GM12878 (cell line): ENCODE data around the gene LRP5. TPM values are rescaled to one million over a fixed set of nuclear protein-coding genes. Genes with fewer than 3 reads are reported as not detected.

Experiments used
- ATAC-seq: fragments of 200-7000 bp; cut with Tn5 transposase; 3 replicates; pipeline ENCODE4 v1.9.1; 2020; ENCODE audit warnings: mild to moderate bottlenecking, moderate library complexity
- BruUV-seq: library from RNA; stranded (reverse); fragments of 400-500 nt; replicated peaks from 2 replicates; lab custom pipeline; 2021; lab: Mats Ljungman, UMichigan
- CTCF ChIA-PET: fragments of 300-600 bp; sonication (Branson Sonifier 250); formaldehyde crosslinking; extraction: SDS; loops from one replicate; lab custom pipeline; 2021; ENCODE audit warnings: inconsistent platforms; lab: Yijun Ruan, JAX
- POLR2A ChIA-PET: fragments of 350-600 bp; formaldehyde crosslinking; extraction: SDS; loops from one replicate; lab custom pipeline; 2021; ENCODE audit warnings: inconsistent platforms; lab: Charles Lee
- RAD21 ChIA-PET: fragments of 300-600 bp; sonication (Branson Sonifier 250); formaldehyde crosslinking; loops from one replicate; lab custom pipeline; 2023; ENCODE audit warnings: antibody characterized with exemption; ENCODE audit not compliant: unreplicated experiment; lab: Charles Lee
- SMC1A ChIA-PET: fragments of 300-600 bp; sonication (Branson Sonifier 250); formaldehyde crosslinking; loops from one replicate; lab custom pipeline; 2023; ENCODE audit not compliant: unreplicated experiment, uncharacterized antibody; lab: Charles Lee
- DNase-seq: peaks from one replicate; pipeline ENCODE4 v3.0.0-alpha.2; 2011; ENCODE audit warnings: low read depth, low spot score
- FAIRE-seq: peaks from 3 replicates; lab custom pipeline; 2011; peaks lifted over from hg19 to GRCh38; lab: Jason Lieb, UNC
- H2AFZ ChIP-seq: 2 replicates; pipeline ENCODE4 v1.6.0; 2011; ENCODE audit warnings: low read depth, low read length, control low read depth; ENCODE audit not compliant: control insufficient read depth
- H3K27ac ChIP-seq: 2 replicates; pipeline ENCODE4 v1.5.1; 2011; ENCODE audit warnings: control low read depth; ENCODE audit not compliant: control insufficient read depth, insufficient read depth
- H3K27me3 ChIP-seq, 2 experiments: replicated peaks in 1 of 2; 2 replicates each; pipeline versions ENCODE4 v1.6.0 to v1.6.1; 2011; ENCODE audit warnings: low read length in 1 of 2; ENCODE audit not compliant: control insufficient read depth in 2 of 2, insufficient read depth in 2 of 2
- H3K36me3 ChIP-seq, 2 experiments: 2 replicates each; pipeline ENCODE4 v1.5.1; 2011; ENCODE audit warnings: low read length in 1 of 2; ENCODE audit not compliant: control insufficient read depth in 2 of 2, insufficient read depth in 2 of 2
- H3K4me1 ChIP-seq: 2 replicates; pipeline ENCODE4 v1.6.1; 2011; ENCODE audit warnings: mild to moderate bottlenecking, low read length, moderate library complexity, mixed read lengths; ENCODE audit not compliant: control insufficient read depth, insufficient read depth
- H3K4me2 ChIP-seq: 2 replicates; pipeline ENCODE4 v1.6.0; 2011; ENCODE audit warnings: control low read depth; ENCODE audit not compliant: control insufficient read depth, insufficient read depth
- H3K4me3 ChIP-seq: fragments of 200-600 bp; sonication (generic); 2 replicates; pipeline ENCODE4 v1.5.1; 2016
- H3K79me2 ChIP-seq: 2 replicates; pipeline ENCODE4 v1.6.0; 2011; ENCODE audit warnings: low read length; ENCODE audit not compliant: control insufficient read depth, insufficient read depth
- H3K9ac ChIP-seq: 2 replicates; pipeline ENCODE4 v1.8.0; 2011; ENCODE audit warnings: low read length, control low read depth, mixed read lengths; ENCODE audit not compliant: control insufficient read depth, insufficient read depth
- H3K9me3 ChIP-seq: replicated peaks from 3 replicates; pipeline ENCODE4 v1.5.1; 2011; ENCODE audit warnings: mild to moderate bottlenecking, low read length; ENCODE audit not compliant: control insufficient read depth, insufficient read depth
- H4K20me1 ChIP-seq: 2 replicates; pipeline ENCODE4 v1.6.0; 2011; ENCODE audit not compliant: control insufficient read depth, insufficient read depth
- E4F1 ChIP-seq: fragments of 450-650 bp; IDR thresholded peaks from 2 replicates; pipeline ENCODE4 v1.6.1; 2018; ENCODE audit warnings: borderline replicate concordance, mild to moderate bottlenecking; ENCODE audit not compliant: partially characterized antibody
- KDM1A ChIP-seq: fragments of 200-600 bp; sonication (generic); IDR thresholded peaks from 2 replicates; pipeline ENCODE4 v1.6.1; 2016; ENCODE audit warnings: borderline replicate concordance
- MLLT1 ChIP-seq: fragments of 450-650 bp; IDR thresholded peaks from 2 replicates; pipeline ENCODE4 v1.6.1; 2016; ENCODE audit warnings: mild to moderate bottlenecking
- MXI1 ChIP-seq: fragments of 150-350 bp; IDR thresholded peaks from 2 replicates; pipeline ENCODE4 v1.6.1; 2011; ENCODE audit warnings: low read depth, mild to moderate bottlenecking, inconsistent platforms, low read length, improper control_type of control experiment
- MYC ChIP-seq: IDR thresholded peaks from 2 replicates; pipeline ENCODE4 v1.6.1; 2011; ENCODE audit warnings: mild to moderate bottlenecking, low read length, moderate library complexity, inconsistent platforms; ENCODE audit not compliant: insufficient read depth, insufficient replicate concordance, insufficient read length, severe bottlenecking
- POLR2AphosphoS5 ChIP-seq: IDR thresholded peaks from 2 replicates; pipeline ENCODE4 v1.6.1; 2011; ENCODE audit warnings: mild to moderate bottlenecking, low read length, inconsistent platforms
- SMC3 ChIP-seq: IDR thresholded peaks from 2 replicates; pipeline ENCODE4 v1.6.1; 2011; ENCODE audit warnings: low read length, improper control_type of control experiment, borderline replicate concordance
- STAT1 ChIP-seq: fragments of 450-650 bp; conservative IDR thresholded peaks from 2 replicates; pipeline ENCODE4 v1.6.1; 2014; ENCODE audit warnings: antibody characterized with exemption, mild to moderate bottlenecking
- ZBTB40 ChIP-seq: fragments of 450-650 bp; IDR thresholded peaks from 2 replicates; pipeline ENCODE4 v1.6.1; 2016; ENCODE audit warnings: mild to moderate bottlenecking, moderate library complexity, borderline replicate concordance
- WGBS: methylation state at CpG from one replicate; pipeline ENCODE4 v1.1.6; 2016; ENCODE audit warnings: low lambda C conversion rate; ENCODE audit not compliant: insufficient replicate concordance, insufficient coverage; ENCODE audit errors: missing lambda C conversion rate; 5-methylcytosine and 5-hydroxymethylcytosine counted together
- in situ Hi-C: fragments of 300-500 bp; cut with MboI; formaldehyde crosslinking; loops from 9 replicates; pipeline ENCODE4 v1.14.3; 2018; ENCODE audit warnings: mixed read lengths
- intact Hi-C: fragments of 100-400 bp; cut with micrococcal nuclease; formaldehyde crosslinking; loops from one replicate; pipeline ENCODE4 v1.14.2; 2022; ENCODE audit not compliant: unreplicated experiment
- polyA plus RNA-seq, 11 experiments: library from polyadenylated mRNA; depleted of rRNA in 4 of 11; unstranded in 6 of 11; stranded (reverse) in 5 of 11; fragments of >200 nt; fragmentation: Nextera tagmentation in 4 of 11; fragmentation: Illumina TruSeq in 1 of 11; extraction: Ambion mirVana in 4 of 11; extraction: Trizol in 1 of 11; gene quantifications; 1 replicate in 1 of 11; 2 replicates in 10 of 11; pipeline versions ENCODE4 v1.2.1 to v1.2.3, GENCODE V29; 2011 to 2016; ENCODE audit warnings: inconsistent platforms in 2 of 11, missing spikeins in 2 of 11, low read depth in 1 of 11
- total RNA-seq, 4 experiments: library from RNA; depleted of rRNA in 3 of 4; stranded (reverse); fragments of >200 nt in 3 of 4; fragmentation: Illumina TruSeq in 1 of 4; extraction: Trizol in 1 of 4; gene quantifications; 2 replicates each; pipeline versions ENCODE4 v1.2.1 to v1.2.3, GENCODE V29; 2013 to 2021
- TF ChIP-seq, protein P1 (sequence below): fragments of 450-650 bp; formaldehyde crosslinking; IDR thresholded peaks from 2 replicates; pipeline ENCODE4 v1.5.0; 2022; ENCODE audit warnings: mild to moderate bottlenecking, missing genetic modification characterization

LRP5 gene
- total and polyA plus RNA-seq, 10 of the 15 experiments (the other 5 are each of a cell fraction or from before 2014, with no cell fraction given): 0.37 to 34.0 (median 6.6) TPM

DNA sequence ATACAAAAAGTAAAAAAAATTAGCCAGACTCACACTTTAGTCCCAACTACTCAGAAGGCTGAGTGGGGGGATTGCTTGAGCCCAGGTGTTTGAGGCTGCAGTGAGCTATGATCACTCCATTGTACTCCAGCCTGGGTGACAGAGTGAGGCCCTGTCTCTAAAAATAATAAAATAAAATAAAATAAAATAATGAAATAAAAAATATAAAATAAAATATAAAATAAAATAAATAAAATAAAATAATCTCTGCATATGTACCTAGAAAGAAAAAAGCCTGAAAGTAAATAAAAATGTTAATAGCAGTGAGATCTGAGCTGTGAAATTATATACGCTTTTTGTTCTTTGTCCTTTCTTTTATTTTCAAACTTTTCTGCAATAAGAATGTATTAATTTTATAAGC, 17.1 kb upstream of the LRP5 start:
- ATAC-seq (no peak), FAIRE-seq (no peak), DNase-seq (no peak)
- no peak overlapping the region for H2AFZ ChIP-seq
- WGBS: 91% methylated on average over 1 of the region's 1 CpG
- no peak overlapping the region for H3K9ac ChIP-seq
- H3K36me3 ChIP-seq: no peaks in the 10 kb centered on the region
- no peak overlapping the region for H3K4me2 ChIP-seq
- SMC1A ChIA-PET: interaction anchor here (1.5 to 7.9 kb wide), 4 partner anchors 16 to 43 kb away, joined by 6 to 134 read pairs (median 56); partner anchors contain the start of gene C11orf24
- intact Hi-C loops: loop anchor here (5.0 kb wide), 2 partner anchors 87 to 152 kb away; no protein-coding TSS in a partner anchor
- peaks cover 9% of the 10 kb centered on the region for H3K4me1 ChIP-seq
- H3K27ac ChIP-seq: no peak overlapping the region
- H4K20me1 ChIP-seq: no peaks in the 10 kb centered on the region
- RAD21 ChIA-PET: interaction anchor here (1.0 to 9.7 kb wide), 6 partner anchors 13 to 90 kb away, joined by 3 to 186 read pairs (median 5); partner anchors contain the start of gene C11orf24
- peaks cover 3% of the 10 kb centered on the region; the same call in 2 of the 3 replicates for H3K9me3 ChIP-seq
- in situ Hi-C loops: loop anchor here (5.0 kb wide), 1 partner anchor 38 kb away; no protein-coding TSS in a partner anchor
- H3K27me3 ChIP-seq: no peaks in the 10 kb centered on the region
- no TSS peak for BruUV-seq
- no peaks in the 10 kb centered on the region for H3K79me2 ChIP-seq
- no peak overlapping the region for H3K4me3 ChIP-seq
- POLR2A ChIA-PET: interaction anchor here (0.8 to 2.9 kb wide), 3 partner anchors 11 to 37 kb away, joined by 3 to 28 read pairs (median 12); partner anchors contain the start of gene C11orf24
- CTCF ChIA-PET: interaction anchor here (0.7 to 12.0 kb wide), 8 partner anchors 23 to 89 kb away, joined by 3 to 365 read pairs (median 40); partner anchors contain the start of gene C11orf24
- no peak for TF ChIP-seq KDM1A
- no peak for TF ChIP-seq MXI1
- no peak for TF ChIP-seq MYC
- TF ChIP-seq SMC3: no peak
- TF ChIP-seq E4F1: no peak
- no peak for TF ChIP-seq ZBTB40
- no peak for TF ChIP-seq MLLT1
- TF ChIP-seq STAT1: no peak
- TF ChIP-seq POLR2AphosphoS5: no peak
- TF ChIP-seq, protein P1, sequence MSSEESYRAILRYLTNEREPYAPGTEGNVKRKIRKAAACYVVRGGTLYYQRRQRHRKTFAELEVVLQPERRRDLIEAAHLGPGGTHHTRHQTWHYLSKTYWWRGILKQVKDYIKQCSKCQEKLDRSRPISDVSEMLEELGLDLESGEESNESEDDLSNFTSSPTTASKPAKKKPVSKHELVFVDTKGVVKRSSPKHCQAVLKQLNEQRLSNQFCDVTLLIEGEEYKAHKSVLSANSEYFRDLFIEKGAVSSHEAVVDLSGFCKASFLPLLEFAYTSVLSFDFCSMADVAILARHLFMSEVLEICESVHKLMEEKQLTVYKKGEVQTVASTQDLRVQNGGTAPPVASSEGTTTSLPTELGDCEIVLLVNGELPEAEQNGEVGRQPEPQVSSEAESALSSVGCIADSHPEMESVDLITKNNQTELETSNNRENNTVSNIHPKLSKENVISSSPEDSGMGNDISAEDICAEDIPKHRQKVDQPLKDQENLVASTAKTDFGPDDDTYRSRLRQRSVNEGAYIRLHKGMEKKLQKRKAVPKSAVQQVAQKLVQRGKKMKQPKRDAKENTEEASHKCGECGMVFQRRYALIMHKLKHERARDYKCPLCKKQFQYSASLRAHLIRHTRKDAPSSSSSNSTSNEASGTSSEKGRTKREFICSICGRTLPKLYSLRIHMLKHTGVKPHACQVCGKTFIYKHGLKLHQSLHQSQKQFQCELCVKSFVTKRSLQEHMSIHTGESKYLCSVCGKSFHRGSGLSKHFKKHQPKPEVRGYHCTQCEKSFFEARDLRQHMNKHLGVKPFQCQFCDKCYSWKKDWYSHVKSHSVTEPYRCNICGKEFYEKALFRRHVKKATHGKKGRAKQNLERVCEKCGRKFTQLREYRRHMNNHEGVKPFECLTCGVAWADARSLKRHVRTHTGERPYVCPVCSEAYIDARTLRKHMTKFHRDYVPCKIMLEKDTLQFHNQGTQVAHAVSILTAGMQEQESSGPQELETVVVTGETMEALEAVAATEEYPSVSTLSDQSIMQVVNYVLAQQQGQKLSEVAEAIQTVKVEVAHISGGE (CRISPR knock-in tag): no peak
